SH-SY5Y (cell line): ENCODE data around the gene TMEM203.

Experiments
- GATA2 ChIP-seq: IDR thresholded peaks from 2 replicates; pipeline ENCODE4 v1.6.1; 2011; ENCODE audit warnings: mild to moderate bottlenecking, low read depth, low read length
- GATA3 ChIP-seq: IDR thresholded peaks from 2 replicates; pipeline ENCODE4 v1.6.1; 2011; ENCODE audit warnings: low read depth, mild to moderate bottlenecking, low read length, moderate library complexity

- no peak for TF ChIP-seq GATA3
- no peak for TF ChIP-seq GATA2
Observed at GRCh38 chr9:137252555-137253506, 47.4 kb upstream of the TMEM203 start.
